Measurements from ENCODE around the gene CEACAM7.

DNA sequence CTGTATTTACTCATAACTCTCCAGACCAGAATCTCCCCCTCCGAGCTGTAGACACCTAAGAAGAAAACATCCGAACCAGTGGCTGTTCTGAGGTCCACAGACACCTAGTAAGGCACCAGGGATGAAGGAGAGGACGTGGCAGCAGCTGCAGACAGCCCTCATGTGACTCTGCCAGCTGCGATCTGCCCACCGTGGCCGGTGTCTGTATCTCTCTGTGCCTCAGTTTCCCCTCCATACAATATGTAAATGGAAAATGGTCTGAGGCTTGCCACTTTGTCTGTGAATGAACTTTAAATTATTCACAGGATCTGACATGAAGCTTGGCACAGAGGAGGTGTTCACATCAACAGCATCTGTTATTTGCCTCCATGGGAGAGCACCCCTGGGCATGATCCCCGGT is 63.6 kb downstream of the CEACAM7 start:
- TF ChIP-seq POLR2AphosphoS5 (IDR thresholded peaks at IDR 0.05; ENCODE audit: low read depth, low read length) = no peak
- TF ChIP-seq TAF1 (IDR thresholded peaks at IDR 0.05; ENCODE audit: borderline replicate concordance, low read depth, low read length) = no peak
- TF ChIP-seq POLR2A (IDR thresholded peaks at IDR 0.05; ENCODE audit: low read depth, low read length) = no peak

All from GM12892 (cell line).